ENCODE data around the gene HRK. TPM values are rescaled to one million over a fixed set of nuclear protein-coding genes. Genes with fewer than 3 reads are reported as not detected.

Gene HRK
- total RNA-seq, 4 donors from 2014 or later, result 0.11 to 0.17 TPM; not detected in 2

DNA sequence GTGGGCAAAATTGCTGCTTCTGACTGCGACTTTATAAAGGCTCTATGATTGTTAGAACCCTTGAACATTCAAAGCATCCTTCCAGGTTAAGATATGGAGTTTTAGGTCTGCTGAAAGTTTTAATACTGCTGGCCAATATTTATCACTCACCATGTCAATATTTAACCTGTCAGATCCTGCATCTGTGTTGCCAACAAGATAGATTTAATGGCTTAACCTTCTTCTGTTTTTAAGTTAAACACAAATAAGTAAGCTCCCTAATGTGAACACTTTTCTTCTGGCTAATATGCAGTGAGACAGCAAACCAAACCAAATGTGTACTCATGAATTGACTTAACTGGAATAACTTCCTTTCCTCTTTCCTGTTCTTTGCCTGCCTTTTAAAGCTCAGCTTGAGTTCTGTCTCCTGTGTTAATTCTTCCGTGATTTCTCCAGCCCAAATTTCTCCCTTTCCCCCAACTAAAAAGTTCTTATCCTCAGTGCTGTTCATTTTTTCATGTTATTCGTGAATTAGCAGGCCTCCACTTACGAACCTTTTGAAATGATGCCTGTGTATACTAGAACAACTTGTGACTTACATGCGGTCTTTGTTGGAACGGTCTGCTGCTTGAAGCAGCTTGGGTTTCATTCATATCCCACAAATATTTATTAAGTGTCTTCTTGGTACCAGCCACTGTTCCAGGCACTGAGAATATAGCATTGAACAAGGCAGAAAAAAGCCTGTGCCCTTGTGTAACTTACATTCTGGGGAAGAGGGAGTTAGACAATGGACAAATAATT lies 38.7 kb upstream of the HRK start:
- H3K4me3 ChIP-seq, result no peak overlapping the region
- no peaks in the 10 kb centered on the region for H3K9me3 ChIP-seq
- H3K27me3 ChIP-seq, result no peaks in the 10 kb centered on the region
- TF ChIP-seq POLR2A (IDR thresholded peaks at IDR 0.05; ENCODE audit: low read depth), result no peak
- TF ChIP-seq POLR2AphosphoS5 (IDR thresholded peaks at IDR 0.05), result no peak
- TF ChIP-seq, protein P1, sequence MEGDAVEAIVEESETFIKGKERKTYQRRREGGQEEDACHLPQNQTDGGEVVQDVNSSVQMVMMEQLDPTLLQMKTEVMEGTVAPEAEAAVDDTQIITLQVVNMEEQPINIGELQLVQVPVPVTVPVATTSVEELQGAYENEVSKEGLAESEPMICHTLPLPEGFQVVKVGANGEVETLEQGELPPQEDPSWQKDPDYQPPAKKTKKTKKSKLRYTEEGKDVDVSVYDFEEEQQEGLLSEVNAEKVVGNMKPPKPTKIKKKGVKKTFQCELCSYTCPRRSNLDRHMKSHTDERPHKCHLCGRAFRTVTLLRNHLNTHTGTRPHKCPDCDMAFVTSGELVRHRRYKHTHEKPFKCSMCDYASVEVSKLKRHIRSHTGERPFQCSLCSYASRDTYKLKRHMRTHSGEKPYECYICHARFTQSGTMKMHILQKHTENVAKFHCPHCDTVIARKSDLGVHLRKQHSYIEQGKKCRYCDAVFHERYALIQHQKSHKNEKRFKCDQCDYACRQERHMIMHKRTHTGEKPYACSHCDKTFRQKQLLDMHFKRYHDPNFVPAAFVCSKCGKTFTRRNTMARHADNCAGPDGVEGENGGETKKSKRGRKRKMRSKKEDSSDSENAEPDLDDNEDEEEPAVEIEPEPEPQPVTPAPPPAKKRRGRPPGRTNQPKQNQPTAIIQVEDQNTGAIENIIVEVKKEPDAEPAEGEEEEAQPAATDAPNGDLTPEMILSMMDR (IDR thresholded peaks at IDR 0.05), result no peak
- no peak for TF ChIP-seq EP300 (IDR thresholded peaks at IDR 0.05)
- H3K4me1 ChIP-seq, result peaks cover 0 to 13% (median 5%) of the 10 kb centered on the region in 4 donors
- DNase-seq (ENCODE audit: extremely low spot score), result no peak
- peaks cover 0 to 2% (median 0%) of the 10 kb centered on the region in 4 donors for H3K36me3 ChIP-seq
- 79% methylated on average over 6 of the region's 6 CpGs for whole genome bisulfite sequencing
- intact Hi-C loops (cut with DNase I), result loop anchor here (10.0 kb wide), 1 partner anchor 105 kb away; no protein-coding TSS in a partner anchor
- H3K27ac ChIP-seq (replicated peaks in 1 of 4), result no peak overlapping the region

- TF ChIP-seq POLR2AphosphoS5 (IDR thresholded peaks at IDR 0.05) (no peak), EP300 (IDR thresholded peaks at IDR 0.05) (no peak), POLR2A (IDR thresholded peaks at IDR 0.05; ENCODE audit: low read depth) (no peak)
- TF ChIP-seq, protein P1 (IDR thresholded peaks at IDR 0.05), result no peak
- DNase-seq (ENCODE audit: extremely low spot score), result no peak
- intact Hi-C loops (cut with DNase I), result loop anchor here (10.0 kb wide), 1 partner anchor 104 kb away; no protein-coding TSS in a partner anchor
- Histone ChIP-seq H3K27me3 (no peaks in the 10 kb centered on the region), H3K4me3 (no peak overlapping the region), H3K4me1 (peaks cover 0 to 16% (median 9%) of the 10 kb centered on the region in 4 donors), H3K9me3 (no peaks in the 10 kb centered on the region), H3K36me3 (peaks cover 0 to 3% (median 0%) of the 10 kb centered on the region in 4 donors), H3K27ac (replicated peaks in 1 of 4) (no peak overlapping the region)
- WGBS, result 79% methylated on average over 4 of the region's 4 CpGs
These were observed 38.0 kb upstream of the HRK start for GRCh38 chr12:116919247-116919661.

GRCh38 chr12:116918464-116918863 lies 37.2 kb upstream of the HRK start:
- H3K4me3 ChIP-seq, result no peak overlapping the region
- WGBS, result 93% methylated on average over 2 of the region's 2 CpGs
- peaks cover 0 to 3% (median under 1%) of the 10 kb centered on the region in 4 donors for H3K36me3 ChIP-seq
- intact Hi-C loops (cut with DNase I), result loop anchor here (10.0 kb wide), 1 partner anchor 104 kb away; no protein-coding TSS in a partner anchor
- TF ChIP-seq, protein P1 (IDR thresholded peaks at IDR 0.05), result no peak
- TF ChIP-seq POLR2A (IDR thresholded peaks at IDR 0.05; ENCODE audit: low read depth) (no peak), EP300 (IDR thresholded peaks at IDR 0.05) (no peak), POLR2AphosphoS5 (IDR thresholded peaks at IDR 0.05) (no peak)
- DNase-seq (ENCODE audit: extremely low spot score), result no peak
- no peaks in the 10 kb centered on the region for H3K27me3 ChIP-seq
- H3K9me3 ChIP-seq, result no peaks in the 10 kb centered on the region
- H3K27ac ChIP-seq (replicated peaks in 1 of 4), result no peak overlapping the region
- peaks cover 0 to 16% (median 9%) of the 10 kb centered on the region in 4 donors for H3K4me1 ChIP-seq

DNA sequence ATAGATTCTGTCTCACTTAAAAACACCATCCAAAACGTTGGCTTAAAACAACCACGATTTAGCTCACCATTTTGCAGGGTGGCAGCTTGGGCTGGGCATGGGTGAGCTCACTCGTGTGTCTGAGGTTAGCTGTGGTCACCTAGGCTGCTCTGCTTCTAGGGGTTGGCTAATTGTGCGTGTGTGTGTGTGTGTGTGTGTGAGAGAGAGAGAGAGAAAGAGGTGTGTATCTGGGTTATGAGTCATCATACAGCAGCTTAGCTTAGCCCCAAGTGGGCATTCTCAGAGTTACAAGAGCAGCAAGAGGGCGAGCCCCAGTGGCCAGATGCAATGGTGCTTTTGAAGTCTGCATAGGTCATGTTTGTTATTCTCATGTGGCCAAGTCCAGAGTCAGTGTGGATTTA lies 35.5 kb upstream of the HRK start:
- intact Hi-C loops (cut with DNase I), result loop anchor here (10.0 kb wide), 1 partner anchor 102 kb away; no protein-coding TSS in a partner anchor
- TF ChIP-seq, protein P1 (IDR thresholded peaks at IDR 0.05), result no peak
- TF ChIP-seq EP300 (IDR thresholded peaks at IDR 0.05) (no peak), POLR2AphosphoS5 (IDR thresholded peaks at IDR 0.05) (no peak), POLR2A (IDR thresholded peaks at IDR 0.05; ENCODE audit: low read depth) (no peak)
- 89% methylated on average over 5 of the region's 5 CpGs for WGBS
- no peaks in the 10 kb centered on the region for H3K27me3 ChIP-seq
- no peak overlapping the region for H3K27ac ChIP-seq (replicated peaks in 1 of 4)
- no peak overlapping the region for H3K4me3 ChIP-seq
- H3K36me3 ChIP-seq, result peaks cover 0 to 3% (median 1%) of the 10 kb centered on the region in 4 donors
- H3K4me1 ChIP-seq, result peaks cover 2 to 30% (median 20%) of the 10 kb centered on the region in 4 donors
- no peak for DNase-seq (ENCODE audit: extremely low spot score)
- no peaks in the 10 kb centered on the region for H3K9me3 ChIP-seq
